DND-41 (cell line): ENCODE measurements around the gene NENF.

ENCODE experiments used
- ATAC-seq: fragments of 200-7000 bp; cut with Tn5 transposase; 3 replicates; pipeline ENCODE4 v1.9.1; 2021; ENCODE audit warnings: low read depth; ENCODE audit not compliant: insufficient read depth
- DNase-seq: peaks from one replicate; pipeline ENCODE4 v3.0.0-alpha.2; 2020
- H2AFZ ChIP-seq: 2 replicates; pipeline ENCODE4 v1.6.0; 2012; ENCODE audit warnings: low read depth, low read length
- H3K27ac ChIP-seq: 2 replicates; pipeline ENCODE4 v1.5.1; 2012; ENCODE audit warnings: low read length, inconsistent platforms
- H3K27me3 ChIP-seq: fragments of 200-600 bp; sonication (generic); 2 replicates; pipeline ENCODE4 v1.6.0; 2012; ENCODE audit warnings: low read length, mild to moderate bottlenecking, inconsistent platforms; ENCODE audit not compliant: insufficient read depth, poor library complexity
- H3K36me3 ChIP-seq: 2 replicates; pipeline ENCODE4 v1.5.1; 2012; ENCODE audit warnings: low read length, inconsistent platforms; ENCODE audit not compliant: insufficient read depth
- H3K4me1 ChIP-seq: 2 replicates; pipeline ENCODE4 v1.5.1; 2012; ENCODE audit warnings: mild to moderate bottlenecking, low read length; ENCODE audit not compliant: insufficient read depth
- H3K4me2 ChIP-seq: 2 replicates; pipeline ENCODE4 v1.6.0; 2012; ENCODE audit warnings: mild to moderate bottlenecking, moderate library complexity, low read length, inconsistent platforms; ENCODE audit not compliant: insufficient read depth
- H3K4me3 ChIP-seq, 2 experiments: fragments of 200-600 bp in 1 of 2; shearing (Covaris generic) in 1 of 2; 2 replicates each; pipeline ENCODE4 v1.5.1; 2012 to 2016; ENCODE audit warnings: inconsistent platforms in 2 of 2, low read length in 2 of 2, mild to moderate bottlenecking in 2 of 2, low read depth in 1 of 2, moderate library complexity in 1 of 2
- H3K79me2 ChIP-seq: 2 replicates; pipeline ENCODE4 v1.6.0; 2012; ENCODE audit warnings: low read length, inconsistent platforms; ENCODE audit not compliant: insufficient read depth
- H3K9ac ChIP-seq: 2 replicates; pipeline ENCODE4 v1.6.0; 2012; ENCODE audit warnings: low read depth, mild to moderate bottlenecking, inconsistent platforms, low read length, moderate library complexity
- H3K9me3 ChIP-seq: 2 replicates; pipeline ENCODE4 v1.5.1; 2012; ENCODE audit warnings: low read length, moderate library complexity, mild to moderate bottlenecking, inconsistent platforms; ENCODE audit not compliant: insufficient read depth, severe bottlenecking
- H4K20me1 ChIP-seq: 2 replicates; pipeline ENCODE4 v1.6.0; 2012; ENCODE audit warnings: low read length; ENCODE audit not compliant: insufficient read depth
- EZH2 ChIP-seq: IDR thresholded peaks from 3 replicates; pipeline ENCODE4 v1.6.1; 2012; ENCODE audit warnings: borderline replicate concordance, low read depth, mild to moderate bottlenecking, moderate library complexity, low read length, inconsistent platforms; ENCODE audit not compliant: severe bottlenecking
- TF ChIP-seq, protein P1 (sequence below): IDR thresholded peaks from 2 replicates; pipeline ENCODE4 v1.5.1; 2012; ENCODE audit warnings: borderline replicate concordance, low read length, moderate library complexity, mild to moderate bottlenecking; ENCODE audit not compliant: poor library complexity, severe bottlenecking; ENCODE audit errors: extremely low read depth

The NENF gene

DNA sequence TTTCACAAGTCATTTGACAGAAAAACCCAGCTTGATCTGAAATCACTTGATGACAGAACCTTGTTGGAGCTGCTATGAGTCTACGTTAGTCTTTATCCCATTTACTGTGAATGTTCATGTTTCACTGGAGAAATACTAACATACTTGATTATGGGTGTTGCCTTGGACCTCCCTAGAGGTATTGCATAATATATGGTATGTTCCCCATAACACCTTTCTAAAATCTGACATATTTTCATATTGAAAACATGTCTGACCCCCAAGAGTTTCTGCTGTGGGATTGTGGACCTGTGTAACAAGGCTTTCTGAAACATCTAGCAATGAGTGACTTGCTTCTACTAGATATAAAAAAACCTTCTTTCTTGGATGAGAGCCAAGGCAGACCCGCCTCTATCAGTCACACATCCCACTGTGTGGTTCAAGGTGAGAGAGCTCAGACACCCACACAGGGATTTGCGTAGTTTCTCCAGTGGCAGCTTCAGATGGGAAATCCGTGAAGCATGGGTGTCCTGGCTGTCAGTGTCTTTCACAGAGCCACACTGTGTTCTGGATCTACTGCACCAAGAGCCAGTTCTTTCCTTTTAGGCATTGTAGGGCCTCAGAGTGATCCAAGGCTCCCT, 4.6 kb downstream of the NENF start:
- H3K27ac ChIP-seq = no peak overlapping the region
- no peaks in the 10 kb centered on the region for H3K27me3 ChIP-seq
- no peak overlapping the region for H3K4me3 ChIP-seq
- no peak overlapping the region for H3K4me2 ChIP-seq
- DNase-seq = no peak
- no peak overlapping the region for H3K9ac ChIP-seq
- H3K9me3 ChIP-seq = no peaks in the 10 kb centered on the region
- H2AFZ ChIP-seq = no peak overlapping the region
- no peak for ATAC-seq
- no peak for TF ChIP-seq EZH2
- TF ChIP-seq, protein P1, sequence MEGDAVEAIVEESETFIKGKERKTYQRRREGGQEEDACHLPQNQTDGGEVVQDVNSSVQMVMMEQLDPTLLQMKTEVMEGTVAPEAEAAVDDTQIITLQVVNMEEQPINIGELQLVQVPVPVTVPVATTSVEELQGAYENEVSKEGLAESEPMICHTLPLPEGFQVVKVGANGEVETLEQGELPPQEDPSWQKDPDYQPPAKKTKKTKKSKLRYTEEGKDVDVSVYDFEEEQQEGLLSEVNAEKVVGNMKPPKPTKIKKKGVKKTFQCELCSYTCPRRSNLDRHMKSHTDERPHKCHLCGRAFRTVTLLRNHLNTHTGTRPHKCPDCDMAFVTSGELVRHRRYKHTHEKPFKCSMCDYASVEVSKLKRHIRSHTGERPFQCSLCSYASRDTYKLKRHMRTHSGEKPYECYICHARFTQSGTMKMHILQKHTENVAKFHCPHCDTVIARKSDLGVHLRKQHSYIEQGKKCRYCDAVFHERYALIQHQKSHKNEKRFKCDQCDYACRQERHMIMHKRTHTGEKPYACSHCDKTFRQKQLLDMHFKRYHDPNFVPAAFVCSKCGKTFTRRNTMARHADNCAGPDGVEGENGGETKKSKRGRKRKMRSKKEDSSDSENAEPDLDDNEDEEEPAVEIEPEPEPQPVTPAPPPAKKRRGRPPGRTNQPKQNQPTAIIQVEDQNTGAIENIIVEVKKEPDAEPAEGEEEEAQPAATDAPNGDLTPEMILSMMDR = no peak
- no peaks in the 10 kb centered on the region for H3K36me3 ChIP-seq
- H4K20me1 ChIP-seq = peaks cover 7% of the 10 kb centered on the region; the same call in 1 of the 2 replicates
- H3K79me2 ChIP-seq = peaks cover 60% of the 10 kb centered on the region
- peaks cover 21% of the 10 kb centered on the region for H3K4me1 ChIP-seq

DNA sequence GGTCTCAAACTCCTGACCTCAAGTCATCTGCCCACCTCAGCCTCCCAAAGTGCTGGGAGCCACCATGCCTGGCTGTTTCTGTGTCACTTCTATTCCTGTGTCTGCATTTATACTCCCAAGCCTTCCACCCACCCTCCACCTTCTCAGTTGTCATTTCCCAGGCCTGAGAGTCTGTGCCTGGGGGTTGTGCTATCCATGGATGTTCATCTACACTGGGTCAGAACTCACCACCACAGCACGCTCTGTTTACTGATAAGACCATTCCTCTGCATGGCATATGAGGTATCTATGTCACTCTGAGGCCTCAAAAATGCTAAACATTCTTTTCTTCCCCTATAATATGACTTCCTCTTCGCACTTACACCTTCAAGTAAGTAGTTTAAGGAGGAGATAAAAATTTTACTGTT, 6.1 kb downstream of the NENF start:
- Histone ChIP-seq H4K20me1 (peaks cover 8% of the 10 kb centered on the region; the same call in 1 of the 2 replicates), H3K9ac (no peak overlapping the region), H3K27ac (no peak overlapping the region), H3K4me1 (peaks cover 12% of the 10 kb centered on the region), H3K9me3 (no peaks in the 10 kb centered on the region), H3K27me3 (no peaks in the 10 kb centered on the region), H3K4me3 (no peak overlapping the region), H2AFZ (no peak overlapping the region), H3K79me2 (peaks cover 52% of the 10 kb centered on the region), H3K4me2 (no peak overlapping the region), H3K36me3 (no peaks in the 10 kb centered on the region)
- TF ChIP-seq, protein P1 = no peak
- no peak for ATAC-seq
- DNase-seq = no peak

DNA sequence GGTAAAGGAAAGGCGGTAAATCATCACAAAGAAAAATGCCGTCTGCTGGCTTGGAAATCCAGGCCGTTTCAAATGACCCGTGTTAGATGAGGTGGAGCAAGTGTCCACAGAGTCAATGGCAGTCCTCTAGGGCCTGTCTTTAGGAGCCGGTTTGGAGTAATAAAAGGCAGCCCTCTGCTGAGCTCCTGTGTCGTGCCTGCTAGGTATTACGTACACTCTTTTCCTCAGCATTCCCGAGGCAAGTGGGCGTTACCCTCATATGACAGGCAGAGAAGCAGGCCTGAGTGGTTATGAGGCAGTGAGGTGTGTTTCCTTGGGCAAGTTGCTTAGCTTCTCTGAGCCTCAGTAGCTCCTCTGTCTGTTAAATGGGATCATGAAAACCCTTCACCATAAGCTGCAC, 7.7 kb downstream of the NENF start:
- Histone ChIP-seq H3K79me2 (peaks cover 36% of the 10 kb centered on the region), H4K20me1 (peaks cover 8% of the 10 kb centered on the region; the same call in 1 of the 2 replicates), H2AFZ (no peak overlapping the region), H3K4me1 (no peaks in the 10 kb centered on the region), H3K4me2 (no peak overlapping the region), H3K4me3 (no peak overlapping the region), H3K36me3 (peaks cover 13% of the 10 kb centered on the region; the same call in 1 of the 2 replicates), H3K27me3 (no peaks in the 10 kb centered on the region), H3K27ac (no peak overlapping the region), H3K9me3 (no peaks in the 10 kb centered on the region), H3K9ac (no peak overlapping the region)
- no peak for ATAC-seq
- no peak for DNase-seq
- no peak for TF ChIP-seq EZH2
- TF ChIP-seq, protein P1 = no peak

DNA sequence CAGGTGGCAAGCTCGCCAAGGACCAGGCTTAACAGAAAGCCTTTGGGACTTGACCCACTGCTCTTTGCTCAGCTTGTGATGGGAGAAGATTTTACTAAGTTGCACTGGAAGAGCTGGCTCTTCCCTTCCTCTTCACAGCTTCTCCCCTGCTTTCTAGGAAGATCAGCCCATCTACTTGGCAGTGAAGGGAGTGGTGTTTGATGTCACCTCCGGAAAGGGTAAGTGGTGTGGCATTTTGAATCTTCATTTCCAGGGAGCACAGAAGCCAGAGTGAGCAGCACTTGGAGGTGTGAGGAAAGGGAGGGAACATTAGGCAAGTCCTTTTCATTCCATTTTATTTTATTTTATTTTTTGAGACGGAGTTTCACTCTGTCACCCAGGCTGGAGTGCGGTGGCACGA, 9.7 kb downstream of the NENF start:
- ATAC-seq (no peak), DNase-seq (no peak)
- peaks cover 8% of the 10 kb centered on the region; the same call in 1 of the 2 replicates for H4K20me1 ChIP-seq
- H3K9me3 ChIP-seq = no peaks in the 10 kb centered on the region
- H2AFZ ChIP-seq = no peak overlapping the region
- no peak overlapping the region for H3K27ac ChIP-seq
- no peaks in the 10 kb centered on the region for H3K4me1 ChIP-seq
- no peak overlapping the region for H3K4me2 ChIP-seq
- no peak overlapping the region for H3K9ac ChIP-seq
- no peak for TF ChIP-seq EZH2
- H3K36me3 ChIP-seq = peaks cover 26% of the 10 kb centered on the region
- H3K4me3 ChIP-seq = no peak overlapping the region
- H3K79me2 ChIP-seq = peaks cover 26% of the 10 kb centered on the region
- H3K27me3 ChIP-seq = no peaks in the 10 kb centered on the region
